HepG2 (cell line): ENCODE results near the gene SFT2D1.

Experiments used
- AGO2 ChIP-seq: fragments of 200-400 bp; formaldehyde crosslinking; optimal IDR thresholded peaks from 2 replicates; pipeline ENCODE3; 2017; ENCODE audit warnings: mild to moderate bottlenecking, low read depth, low read length, moderate library complexity
- KDM5A ChIP-seq: fragments of 200-600 bp; sonication (generic); IDR thresholded peaks from 2 replicates; pipeline ENCODE4 v1.7.0; 2018; ENCODE audit warnings: antibody characterized with exemption, mild to moderate bottlenecking, low read length, borderline replicate concordance
- SIN3A ChIP-seq: IDR thresholded peaks from 2 replicates; pipeline ENCODE4 v1.6.1; 2011; ENCODE audit warnings: low read depth, mild to moderate bottlenecking, control low read depth, low read length, borderline replicate concordance
- YY1 ChIP-seq: IDR thresholded peaks from 2 replicates; pipeline ENCODE4 v1.6.1; 2011; ENCODE audit warnings: low read length, low read depth, moderate library complexity, mild to moderate bottlenecking; ENCODE audit not compliant: insufficient read depth, insufficient replicate concordance
- ZMYM2 ChIP-seq: sonication (generic); formaldehyde crosslinking; IDR thresholded peaks from 2 replicates; pipeline ENCODE4 v1.8.0; 2022; ENCODE audit warnings: mild to moderate bottlenecking, missing genetic modification reagents
- TF ChIP-seq, protein P1 (sequence below): sonication (generic); formaldehyde crosslinking; IDR thresholded peaks from 2 replicates; pipeline ENCODE4 v1.4.0; 2020; ENCODE audit warnings: mild to moderate bottlenecking, missing genetic modification reagents, borderline replicate concordance

DNA sequence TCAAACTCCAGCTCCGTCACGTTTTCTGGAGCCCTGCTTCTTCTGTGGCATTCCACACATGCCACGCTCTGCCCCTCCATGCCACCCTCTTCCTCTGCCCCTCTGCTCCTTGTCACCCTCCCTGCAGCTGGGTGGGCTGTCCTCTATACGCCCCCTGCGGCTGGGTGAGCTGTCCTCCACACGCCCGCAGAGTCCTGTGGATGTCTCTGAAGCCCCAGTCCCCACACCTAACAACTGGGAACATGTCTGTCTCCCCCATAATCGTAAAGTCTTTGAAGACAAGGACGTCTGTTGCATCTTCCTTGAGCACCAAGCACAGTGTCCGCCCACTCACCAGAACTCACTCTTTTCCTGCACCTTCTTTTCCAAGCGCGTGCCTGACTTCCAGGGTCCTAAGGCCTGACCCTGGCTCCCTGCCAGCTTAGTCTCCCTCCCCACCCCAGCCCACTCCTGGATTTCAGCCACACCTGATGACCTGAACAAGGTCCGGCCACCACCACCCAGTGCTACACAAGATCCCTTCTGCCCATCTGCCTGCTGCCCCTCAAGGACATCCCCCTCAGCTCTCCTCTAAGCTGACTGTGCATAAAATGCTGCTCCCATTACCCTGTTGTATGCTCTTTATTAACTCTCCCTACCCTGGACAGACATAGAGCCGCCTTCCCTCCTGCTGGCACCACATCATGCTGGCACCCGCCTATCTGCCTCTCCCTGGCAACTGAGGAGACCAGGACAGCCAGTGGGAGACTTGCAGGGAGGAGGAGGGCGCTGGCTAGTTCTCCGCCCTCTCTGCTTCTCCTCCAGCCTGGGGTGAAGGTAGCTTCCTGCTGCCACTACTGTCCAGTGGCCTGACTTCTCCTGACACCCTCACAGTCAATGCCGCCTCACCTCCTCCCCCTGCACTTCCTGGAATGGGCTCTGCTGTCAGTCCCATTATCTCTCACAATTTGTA, 23.4 kb downstream of the SFT2D1 start:
- TF ChIP-seq ZMYM2 (CRISPR knock-in tag) (no peak), AGO2 (peak; percentile 85), YY1 (no peak), KDM5A (no peak), SIN3A (no peak)
- TF ChIP-seq, protein P1, sequence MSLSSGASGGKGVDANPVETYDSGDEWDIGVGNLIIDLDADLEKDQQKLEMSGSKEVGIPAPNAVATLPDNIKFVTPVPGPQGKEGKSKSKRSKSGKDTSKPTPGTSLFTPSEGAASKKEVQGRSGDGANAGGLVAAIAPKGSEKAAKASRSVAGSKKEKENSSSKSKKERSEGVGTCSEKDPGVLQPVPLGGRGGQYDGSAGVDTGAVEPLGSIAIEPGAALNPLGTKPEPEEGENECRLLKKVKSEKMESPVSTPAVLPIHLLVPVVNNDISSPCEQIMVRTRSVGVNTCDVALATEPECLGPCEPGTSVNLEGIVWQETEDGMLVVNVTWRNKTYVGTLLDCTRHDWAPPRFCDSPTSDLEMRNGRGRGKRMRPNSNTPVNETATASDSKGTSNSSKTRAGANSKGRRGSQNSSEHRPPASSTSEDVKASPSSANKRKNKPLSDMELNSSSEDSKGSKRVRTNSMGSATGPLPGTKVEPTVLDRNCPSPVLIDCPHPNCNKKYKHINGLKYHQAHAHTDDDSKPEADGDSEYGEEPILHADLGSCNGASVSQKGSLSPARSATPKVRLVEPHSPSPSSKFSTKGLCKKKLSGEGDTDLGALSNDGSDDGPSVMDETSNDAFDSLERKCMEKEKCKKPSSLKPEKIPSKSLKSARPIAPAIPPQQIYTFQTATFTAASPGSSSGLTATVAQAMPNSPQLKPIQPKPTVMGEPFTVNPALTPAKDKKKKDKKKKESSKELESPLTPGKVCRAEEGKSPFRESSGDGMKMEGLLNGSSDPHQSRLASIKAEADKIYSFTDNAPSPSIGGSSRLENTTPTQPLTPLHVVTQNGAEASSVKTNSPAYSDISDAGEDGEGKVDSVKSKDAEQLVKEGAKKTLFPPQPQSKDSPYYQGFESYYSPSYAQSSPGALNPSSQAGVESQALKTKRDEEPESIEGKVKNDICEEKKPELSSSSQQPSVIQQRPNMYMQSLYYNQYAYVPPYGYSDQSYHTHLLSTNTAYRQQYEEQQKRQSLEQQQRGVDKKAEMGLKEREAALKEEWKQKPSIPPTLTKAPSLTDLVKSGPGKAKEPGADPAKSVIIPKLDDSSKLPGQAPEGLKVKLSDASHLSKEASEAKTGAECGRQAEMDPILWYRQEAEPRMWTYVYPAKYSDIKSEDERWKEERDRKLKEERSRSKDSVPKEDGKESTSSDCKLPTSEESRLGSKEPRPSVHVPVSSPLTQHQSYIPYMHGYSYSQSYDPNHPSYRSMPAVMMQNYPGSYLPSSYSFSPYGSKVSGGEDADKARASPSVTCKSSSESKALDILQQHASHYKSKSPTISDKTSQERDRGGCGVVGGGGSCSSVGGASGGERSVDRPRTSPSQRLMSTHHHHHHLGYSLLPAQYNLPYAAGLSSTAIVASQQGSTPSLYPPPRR (CRISPR knock-in tag) = no peak
